Hematopoietic multipotent progenitor cell treated with erythropoietin and hydrocortisone succinate and interleukin-3 and kit ligand, for 17 days (in vitro differentiated cells): ENCODE measurements around the gene OSBPL9.
"Not testable (repeated sequence)": the region's sequence is repeated elsewhere in the genome, so short reads cannot be mapped to it uniquely, and the experiment has no call there.

Experiments
- DNase-seq: peaks from one replicate; pipeline ENCODE4 v3.0.0-alpha.2; 2015; ENCODE audit warnings: low spot score

OSBPL9 gene

DNA sequence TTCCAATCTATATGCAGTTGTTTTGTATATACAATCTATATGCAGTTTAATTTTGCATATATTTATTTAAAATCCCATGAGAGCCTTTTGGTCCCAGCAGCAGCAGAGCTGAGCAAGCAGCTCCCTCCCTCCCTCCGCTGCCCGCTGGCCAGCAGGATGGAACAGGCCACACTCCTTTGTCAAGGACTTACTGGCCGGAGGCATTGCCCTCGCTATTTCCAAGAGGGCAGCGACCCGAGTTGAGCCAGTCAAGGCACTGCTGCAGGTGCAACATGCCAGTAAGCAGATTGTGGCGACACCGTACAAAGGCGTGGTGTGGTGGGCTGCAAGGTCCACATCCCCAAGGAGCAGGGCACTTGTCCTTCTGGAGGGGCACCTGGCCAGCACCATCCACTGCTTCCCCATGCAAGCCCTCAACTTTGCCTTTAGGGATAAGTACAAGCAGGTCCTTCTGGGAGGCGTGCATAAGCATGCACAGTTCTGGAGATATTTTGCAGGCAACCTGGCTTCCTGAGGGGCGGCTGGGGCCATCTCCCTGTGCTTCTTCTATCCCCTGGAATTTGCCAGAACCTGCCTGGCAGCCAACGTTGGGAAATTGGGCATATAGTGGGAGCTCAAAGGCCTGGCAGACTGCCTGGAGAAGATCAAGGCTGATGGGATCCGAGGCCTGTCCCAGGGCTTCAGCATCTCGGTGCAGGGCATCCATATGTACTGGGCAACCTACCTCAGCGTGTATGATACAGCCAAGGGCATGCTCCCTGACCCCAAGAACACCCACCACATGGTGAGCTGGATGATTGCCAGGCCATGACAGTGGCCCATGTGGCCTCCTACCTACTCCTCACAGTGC lies 92.2 kb downstream of the OSBPL9 start:
- no peak for DNase-seq

DNA sequence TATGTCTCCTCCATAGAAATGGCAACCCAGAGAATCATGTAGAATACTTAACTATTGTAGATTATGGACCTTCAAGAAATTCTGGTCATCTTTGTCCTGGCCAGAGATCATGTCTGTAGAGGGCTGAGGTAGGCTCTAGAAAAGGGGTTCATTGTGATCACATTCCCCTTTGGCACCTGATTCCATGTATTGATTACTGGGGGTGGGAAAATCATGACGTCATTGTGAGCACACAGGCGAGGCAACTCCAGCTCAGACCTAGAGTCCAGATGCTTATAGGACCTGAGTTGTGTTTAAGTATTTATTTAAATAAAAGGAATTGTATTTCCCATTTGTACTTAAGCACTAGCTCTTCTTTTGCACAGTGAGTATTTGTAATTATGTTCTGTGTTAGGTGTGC lies 93.1 kb downstream of the OSBPL9 start:
- no peak for DNase-seq

DNA sequence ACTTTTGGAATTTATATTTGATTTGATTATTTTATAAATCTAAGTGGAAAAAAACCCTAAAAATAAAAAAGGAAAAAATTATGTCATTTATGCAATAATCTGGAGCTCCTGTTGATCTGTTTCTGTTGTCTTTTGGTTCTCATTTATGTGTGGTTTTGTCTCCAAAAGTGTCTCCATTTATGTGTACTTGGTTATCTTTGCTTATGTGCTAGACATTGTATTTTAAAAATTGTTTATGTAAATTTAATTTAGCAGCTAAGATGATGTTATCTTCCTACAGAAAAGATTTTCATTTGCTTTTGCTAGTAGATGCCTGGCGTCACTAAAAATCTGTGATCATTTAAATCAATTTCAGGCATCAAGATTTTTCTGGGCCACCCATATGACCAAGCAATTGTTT lies 95.7 kb downstream of the OSBPL9 start:
- no peak for DNase-seq

DNA sequence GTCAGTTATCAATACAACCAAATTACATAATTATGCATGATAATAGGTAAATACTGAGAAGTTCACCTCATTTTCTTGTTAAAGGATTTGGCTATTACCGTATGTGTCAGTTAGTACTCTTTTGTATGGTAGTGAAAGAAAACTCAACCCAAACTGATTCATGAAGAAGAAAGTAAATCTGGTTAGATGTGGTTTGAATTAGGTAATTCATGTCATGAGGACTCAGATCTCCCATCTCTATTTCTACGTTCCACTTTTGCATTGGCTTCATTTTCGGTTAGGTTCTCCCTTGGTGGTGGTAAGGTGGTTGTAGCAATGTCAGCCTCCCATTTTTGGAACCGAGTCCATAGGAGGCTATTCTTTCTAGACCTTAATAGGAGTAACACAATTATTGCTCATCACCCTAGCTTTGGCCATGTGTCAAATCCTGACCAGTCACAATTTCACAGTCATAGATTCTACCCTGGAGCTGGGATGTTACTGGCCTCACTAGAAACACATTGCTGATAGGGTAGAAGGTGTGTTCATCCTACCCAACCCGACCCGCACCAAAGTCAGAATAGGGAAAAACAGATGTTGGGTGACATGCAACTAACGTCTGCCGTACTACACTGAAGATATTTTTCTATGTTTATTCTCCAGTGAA lies 97.6 kb downstream of the OSBPL9 start:
- DNase-seq = no peak

DNA sequence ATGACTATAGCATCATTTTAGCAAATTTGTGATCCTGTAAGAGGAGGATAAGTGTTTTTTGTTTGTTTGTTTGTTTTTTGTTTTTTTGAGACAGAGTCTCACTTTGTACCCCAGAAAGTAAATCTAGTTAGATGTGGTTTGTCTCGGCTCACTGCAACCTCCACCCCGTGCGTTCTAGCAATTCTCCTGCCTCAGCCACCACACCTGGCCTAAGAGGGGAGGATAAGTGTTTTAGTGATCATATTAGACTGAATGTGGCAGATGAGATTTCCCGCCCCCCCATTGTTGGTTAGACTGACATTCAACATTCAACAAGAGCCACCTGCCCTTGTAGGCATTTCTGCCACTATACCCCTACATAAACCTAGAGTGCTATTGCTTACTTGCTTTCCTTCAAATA lies 98.5 kb downstream of the OSBPL9 start:
- DNase-seq = no peak

DNA sequence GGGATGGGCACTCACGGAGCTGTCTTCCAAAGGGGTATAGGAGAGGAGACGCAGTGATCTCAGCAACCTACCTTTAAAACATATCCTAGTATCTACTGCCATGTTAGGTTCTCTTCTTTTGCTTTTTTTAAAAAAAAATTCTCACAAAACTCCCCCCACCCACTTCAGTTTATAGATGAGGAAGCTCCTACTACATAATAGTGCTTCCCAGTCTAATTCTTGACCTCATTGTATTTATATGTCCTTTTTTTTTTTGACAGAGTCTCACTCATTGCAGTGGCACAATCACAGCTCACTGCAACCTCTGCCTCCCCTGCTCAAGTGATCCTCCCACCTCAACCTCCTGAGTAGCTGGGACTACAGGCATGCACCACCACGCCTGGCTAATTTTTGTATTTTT lies 99.9 kb downstream of the OSBPL9 start:
- DNase-seq = no peak

DNA sequence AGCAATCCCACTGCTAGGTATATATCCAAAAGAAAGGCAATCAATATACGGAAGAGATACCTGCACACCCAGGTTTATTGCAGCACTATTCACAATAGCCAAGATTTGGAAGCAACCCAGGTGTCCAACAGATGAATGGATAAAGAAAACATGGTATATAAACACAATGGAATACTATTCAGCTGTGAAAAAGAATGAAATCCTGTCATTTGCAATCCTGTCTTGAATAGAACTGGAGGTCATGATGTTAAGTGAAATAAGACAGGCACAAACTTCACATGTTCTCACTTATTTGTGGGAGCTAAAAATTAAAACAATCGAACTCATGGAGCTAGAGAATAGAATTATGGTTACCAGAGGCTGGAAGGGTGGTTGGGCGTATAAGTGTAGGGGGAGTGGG lies 101.0 kb downstream of the OSBPL9 start:
- DNase-seq = no peak

DNA sequence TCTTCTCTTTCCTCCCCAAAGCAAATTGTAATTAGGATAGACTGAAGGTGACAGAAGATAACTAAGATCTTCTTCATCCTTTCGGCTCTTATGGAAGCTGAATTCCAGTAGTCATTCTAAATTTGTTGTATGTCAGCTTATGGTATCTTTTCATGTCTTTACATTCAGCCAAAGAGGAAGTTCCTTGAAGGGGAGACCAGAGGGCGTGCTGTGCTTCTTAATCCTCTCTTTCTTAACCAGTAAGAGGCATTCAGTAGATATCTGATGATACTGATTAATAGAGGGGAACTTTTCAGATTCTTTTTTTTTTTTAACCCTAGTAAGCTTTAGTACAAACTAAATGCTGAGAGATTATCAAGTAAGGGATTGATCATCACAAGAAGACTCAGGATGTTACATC lies 102.3 kb downstream of the OSBPL9 start:
- no peak for DNase-seq

DNA sequence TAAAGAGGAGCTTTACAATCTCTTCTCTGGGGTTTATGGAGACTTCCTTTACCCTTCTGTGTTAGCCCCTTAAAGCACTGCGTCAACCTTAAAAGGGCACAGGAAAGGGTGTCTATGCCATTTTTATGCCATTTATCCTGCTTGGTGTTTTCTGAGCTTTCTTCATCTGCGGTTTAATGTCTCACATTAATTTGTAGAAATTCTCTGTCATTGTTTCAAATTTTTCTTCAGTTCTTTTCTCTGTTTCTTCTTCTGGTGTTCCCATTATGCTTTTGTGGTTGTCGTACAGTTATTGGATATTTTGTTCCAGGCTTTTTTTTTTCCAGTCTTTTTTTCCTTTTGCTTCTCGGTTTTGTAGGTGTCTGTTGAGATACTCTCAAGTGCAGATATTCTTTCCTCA lies 107.9 kb downstream of the OSBPL9 start:
- DNase-seq = no peak

DNA sequence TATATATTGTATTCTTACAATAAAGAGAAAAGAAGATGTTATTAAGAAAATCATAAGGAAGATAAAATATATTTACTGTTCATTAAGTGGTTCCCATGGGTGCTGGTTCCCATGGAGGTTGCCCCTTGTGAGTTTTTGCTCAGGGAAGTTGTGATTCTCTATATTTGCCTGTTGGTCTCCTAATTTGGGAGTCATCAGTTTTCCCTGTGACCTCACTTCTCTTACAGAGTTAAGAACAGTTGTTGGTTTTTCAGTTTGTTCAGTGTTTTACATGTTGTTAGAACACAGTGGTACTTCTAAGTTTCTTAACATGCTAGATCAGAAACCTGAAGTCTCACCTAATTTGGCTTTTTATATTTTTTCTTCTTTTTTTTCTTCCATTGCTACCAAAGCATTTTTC lies 109.2 kb downstream of the OSBPL9 start:
- no peak for DNase-seq

DNA sequence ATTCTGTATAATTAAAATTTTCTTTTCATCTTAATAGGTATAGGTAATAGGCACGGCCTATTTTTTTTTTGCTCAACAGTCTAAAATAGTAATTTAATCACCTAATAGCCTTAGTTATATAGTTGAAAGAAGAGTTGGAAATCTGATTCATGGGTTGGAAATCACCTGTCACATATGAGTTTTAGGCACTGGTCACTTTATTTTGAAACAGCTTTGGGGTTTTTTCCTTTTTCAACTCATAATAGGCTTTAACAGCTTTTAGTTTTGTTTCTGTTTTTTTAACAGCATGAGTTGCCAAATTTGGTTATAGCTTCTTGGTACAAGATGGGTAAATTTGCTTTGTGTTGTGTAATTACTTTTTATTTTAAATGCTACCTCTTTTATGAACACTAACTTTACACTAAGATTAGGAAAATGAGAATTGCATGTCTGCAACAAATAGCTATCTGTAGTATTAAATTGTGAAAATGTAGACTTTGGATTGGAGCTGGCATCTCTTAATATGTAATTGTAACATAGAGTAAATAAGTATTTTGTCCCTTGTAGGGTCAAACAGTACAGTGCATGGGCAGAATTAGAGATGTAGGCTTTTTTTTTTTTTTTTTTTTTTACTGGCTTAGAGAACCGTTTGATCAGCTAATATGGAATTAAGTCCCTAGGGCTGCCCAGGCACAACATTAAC lies 109.8 kb downstream of the OSBPL9 start:
- no peak for DNase-seq

DNA sequence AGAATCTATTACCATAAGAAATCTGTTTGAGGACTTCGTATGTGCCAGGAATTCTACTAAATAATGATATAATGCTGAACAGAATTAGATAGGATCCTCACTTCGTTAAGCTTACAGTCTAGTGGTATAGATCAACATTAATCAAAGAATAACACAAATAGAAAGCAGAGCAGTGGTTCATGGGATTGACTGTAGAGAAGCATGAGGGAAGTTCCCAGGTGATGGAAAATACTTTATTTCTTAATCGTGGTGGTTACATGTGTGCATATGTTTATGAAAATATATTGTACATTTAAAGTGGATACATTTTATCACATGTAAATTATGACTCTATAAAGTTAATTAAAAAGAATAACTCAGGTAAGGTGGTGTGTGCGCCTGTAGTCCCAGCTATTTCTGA lies 110.5 kb downstream of the OSBPL9 start:
- no peak for DNase-seq

DNA sequence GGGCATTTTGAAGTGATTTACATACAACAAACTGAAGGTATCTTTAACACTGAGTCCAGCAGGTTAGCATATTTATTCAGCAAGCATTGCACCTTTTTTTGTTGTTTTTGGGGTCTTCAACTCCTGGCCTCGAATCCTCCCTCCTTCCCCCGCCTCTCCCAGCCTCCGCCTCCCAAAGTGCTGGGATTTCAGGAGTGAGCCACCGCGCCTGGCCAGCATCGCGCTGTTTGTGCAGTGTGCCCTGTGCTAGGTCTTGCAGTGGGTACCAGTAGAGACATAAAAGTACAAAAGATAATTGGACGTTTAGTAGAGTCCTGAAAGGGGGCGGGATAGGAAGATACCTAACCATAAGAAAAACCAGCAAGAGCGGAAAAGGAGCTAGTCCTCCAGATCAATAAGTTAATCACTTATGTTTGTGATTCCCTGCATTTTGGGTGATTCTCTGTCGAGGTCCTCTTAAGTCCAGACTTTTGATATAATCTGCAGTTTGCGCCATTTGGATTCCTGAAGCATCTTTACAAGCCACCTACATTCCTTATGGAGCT lies 111.8 kb downstream of the OSBPL9 start:
- no peak for DNase-seq

DNA sequence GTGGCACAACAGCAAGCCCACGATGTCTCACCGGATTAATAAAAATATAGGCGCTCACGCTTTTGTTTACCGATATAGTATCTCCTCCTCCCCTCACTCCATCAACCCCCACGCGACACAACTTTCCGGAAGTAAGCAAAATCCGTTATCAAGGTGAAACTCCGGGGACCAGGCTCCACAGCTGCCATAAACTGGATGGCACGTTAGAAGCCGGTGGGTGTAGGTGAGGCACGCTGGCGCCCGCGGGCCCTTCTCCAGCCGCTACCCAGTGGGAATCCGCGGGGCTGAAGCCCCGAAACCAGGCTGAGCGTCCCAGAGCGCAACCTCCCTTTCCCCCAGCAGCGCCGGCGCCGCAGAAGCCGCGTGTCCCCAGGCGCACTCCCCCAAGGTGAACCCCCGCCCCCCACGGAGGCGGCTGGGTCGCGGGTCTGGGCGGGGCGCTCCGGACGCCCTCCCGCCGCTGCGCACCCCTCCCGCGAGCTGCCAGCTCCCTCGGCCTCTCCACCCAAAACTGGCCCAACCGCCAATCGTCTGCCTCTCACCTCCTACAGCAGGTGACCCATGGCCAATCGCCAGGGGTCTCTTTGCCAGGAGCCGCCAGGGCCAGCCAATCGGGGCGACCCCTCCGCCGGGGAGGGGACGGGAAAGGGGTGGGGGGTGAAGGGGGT lies 112.4 kb downstream of the OSBPL9 start:
- DNase-seq = peak; percentile 75

DNA sequence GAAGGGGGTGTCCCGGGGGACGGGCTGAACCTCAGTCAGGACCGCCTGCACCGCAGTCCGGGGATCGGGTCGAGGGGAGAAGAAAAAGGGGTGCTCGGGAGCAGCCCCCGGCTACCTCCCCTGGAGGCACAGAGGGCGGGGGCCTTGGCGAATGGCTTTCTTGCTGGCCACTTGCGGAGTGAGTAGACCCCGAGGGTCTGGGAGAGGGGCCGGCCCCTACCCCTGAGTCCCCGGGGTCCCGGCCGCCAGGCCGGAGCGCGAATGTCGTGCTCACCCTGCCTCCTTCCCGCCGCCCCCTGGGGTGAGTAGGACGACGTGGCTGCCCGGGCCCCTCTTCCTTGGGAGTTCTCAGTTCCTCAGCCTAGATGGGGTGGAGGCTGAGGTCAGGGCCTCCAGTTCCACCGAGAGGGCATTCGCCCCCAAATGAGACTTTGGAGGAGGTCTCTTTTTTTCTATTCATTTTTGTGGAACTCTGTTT lies 113.0 kb downstream of the OSBPL9 start:
- DNase-seq = no peak

DNA sequence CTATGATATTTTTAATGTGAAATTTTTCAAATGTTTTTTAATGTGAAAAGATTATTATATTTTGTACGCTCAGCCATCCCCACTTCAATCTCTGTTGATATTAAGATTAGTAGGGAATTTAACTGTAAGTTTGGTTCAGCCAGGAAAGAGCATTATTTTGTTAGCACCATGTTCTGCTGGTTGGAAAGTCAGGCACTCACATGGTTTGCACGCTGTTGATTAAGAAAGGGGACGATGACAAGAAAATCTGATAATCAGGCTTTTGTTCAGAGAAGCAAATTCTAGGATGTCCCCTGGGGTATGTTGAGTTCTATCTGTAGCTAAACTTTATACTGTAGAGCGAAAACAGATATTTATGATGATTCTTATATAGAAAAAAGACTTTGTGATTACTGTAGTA lies 115.1 kb downstream of the OSBPL9 start:
- no peak for DNase-seq

DNA sequence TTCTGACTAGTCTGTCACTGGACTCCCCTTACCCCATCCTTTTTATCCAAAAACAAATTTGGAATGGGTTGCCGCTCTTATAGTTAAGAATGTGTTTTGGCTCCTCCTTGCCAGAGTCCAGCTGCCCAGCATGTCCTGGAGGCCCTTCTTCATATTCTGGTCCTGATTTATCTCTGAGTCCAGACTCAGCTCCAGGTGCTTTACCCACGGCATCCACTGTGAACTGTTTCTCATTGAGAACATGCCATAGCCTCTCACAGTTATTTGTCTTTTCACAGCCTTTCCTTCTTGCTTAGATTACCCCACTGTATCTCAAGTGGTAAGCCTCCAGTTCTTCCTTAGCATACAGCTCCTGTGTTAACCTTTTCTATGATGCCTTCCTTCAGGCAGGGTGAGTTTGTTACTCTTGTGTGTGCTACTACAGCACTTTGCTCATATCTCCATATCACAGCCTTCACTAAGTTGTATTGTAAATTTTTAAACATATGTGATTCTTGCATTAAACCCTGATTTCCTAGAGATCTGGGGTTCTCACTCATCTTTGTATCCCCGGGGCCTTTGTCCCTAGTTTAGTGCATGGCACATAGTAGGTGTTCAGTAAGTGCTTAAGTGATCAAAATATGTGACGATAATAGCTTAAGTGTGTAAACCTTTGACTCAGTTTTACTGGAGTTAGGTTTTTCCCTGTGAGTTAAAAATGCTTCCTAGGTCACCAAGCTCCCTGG lies 116.0 kb downstream of the OSBPL9 start:
- DNase-seq = no peak

DNA sequence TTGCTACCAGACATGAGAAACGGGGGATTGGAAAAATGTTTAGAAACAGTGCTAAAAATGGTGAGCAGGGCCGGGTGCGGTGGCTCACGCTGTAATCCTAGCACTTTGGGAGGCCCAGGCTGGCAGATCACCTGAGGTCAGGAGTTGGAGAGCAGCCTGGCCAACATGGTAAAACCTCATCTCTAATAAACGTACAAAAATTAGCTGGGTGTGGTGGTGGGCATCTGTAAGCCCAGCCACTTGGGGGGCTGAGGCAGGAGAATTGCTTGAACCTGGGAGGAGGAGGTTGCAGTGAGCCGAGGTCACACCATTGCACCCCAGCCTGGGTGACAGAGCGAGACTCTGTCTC lies 116.5 kb downstream of the OSBPL9 start:
- DNase-seq = not testable (repeated sequence)

DNA sequence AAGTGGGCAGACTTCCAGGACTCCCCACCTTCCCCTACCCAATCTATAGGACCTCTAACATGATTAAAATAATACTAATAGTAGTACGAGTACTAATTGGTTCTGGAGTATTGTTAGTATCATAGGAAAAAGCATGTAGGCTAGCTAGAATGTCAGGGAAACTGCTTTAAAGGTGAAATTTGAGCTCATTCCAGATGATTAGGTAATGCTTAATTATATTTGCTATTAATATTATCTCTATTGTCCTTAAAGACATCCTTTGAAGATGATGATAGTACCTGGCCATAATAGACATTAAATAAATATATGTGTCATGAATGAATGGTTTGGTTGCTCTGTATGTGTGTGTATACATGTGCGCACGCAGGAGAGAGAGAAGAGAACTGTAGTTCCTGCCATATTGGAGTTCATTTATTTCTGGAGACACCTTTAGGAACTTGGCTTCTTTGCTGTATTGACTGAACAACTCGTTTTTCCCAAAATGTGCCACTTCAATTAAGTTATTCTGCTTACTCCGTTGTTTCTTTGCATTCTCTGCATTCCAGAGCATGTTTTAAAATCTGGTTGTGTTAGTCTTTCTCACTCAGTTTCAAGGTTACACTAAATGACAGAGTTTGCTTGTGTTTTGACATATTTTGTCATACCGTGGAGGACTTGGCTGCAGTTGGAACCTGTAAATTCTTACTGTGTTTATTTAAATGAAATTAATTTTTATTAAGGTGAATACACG lies 117.1 kb downstream of the OSBPL9 start:
- no peak for DNase-seq

DNA sequence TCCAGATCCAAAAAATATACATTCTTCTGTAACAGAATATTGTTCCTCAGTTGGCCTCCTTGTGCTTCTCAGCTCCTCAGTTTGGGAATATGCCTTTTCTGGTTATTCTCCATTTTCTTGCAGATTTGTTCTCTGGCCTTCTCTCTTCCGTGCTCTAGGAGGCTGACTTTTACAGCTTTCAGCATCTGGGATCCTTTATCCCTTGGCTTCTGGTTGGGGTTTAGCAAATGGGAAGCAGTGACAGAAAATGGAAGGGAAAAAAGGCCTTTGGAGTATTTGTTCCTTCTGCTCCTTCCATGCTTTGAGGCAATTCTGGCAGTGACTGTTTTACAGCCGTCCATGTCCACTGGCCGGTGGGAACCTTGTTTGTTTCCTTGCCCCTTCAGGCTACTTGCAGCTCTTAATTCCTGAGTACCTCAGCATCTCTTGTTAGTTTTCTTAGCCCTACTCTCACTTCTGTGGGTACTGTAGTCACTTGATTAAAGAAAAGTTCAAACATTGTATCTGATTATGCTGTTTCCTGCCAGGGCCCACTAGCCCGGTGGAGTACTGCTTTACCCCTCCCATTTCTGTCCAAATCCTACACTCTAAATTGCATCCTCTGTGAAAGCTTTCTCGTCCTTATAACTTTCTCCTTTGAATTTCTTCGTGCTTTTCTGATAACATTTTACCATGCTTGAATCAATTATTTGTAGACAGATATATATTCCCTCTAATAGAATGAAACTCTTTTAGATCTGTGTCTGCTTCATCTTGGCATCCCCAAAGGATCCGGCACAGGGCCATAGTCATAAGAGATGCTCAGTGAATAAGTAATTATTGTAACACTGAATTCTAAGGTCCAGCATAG lies 118.2 kb downstream of the OSBPL9 start:
- DNase-seq = no peak
